ENCODE results near the gene GRIK4. TPM values are rescaled to one million over a fixed set of nuclear protein-coding genes. Genes with fewer than 3 reads are reported as not detected.

The GRIK4 gene
- total RNA-seq, 1 experiment from 2014 or later, result not detected

GRCh38 chr11:120467627-120468026, 43.9 kb upstream of the GRIK4 start:
- no peaks in the 10 kb centered on the region for H3K4me1 ChIP-seq (replicated peaks; ENCODE audit: insufficient read depth)
- peaks cover 3% of the 10 kb centered on the region; the same call in 1 of the 2 replicates for H3F3A ChIP-seq (ENCODE audit: insufficient read depth, low read depth)
- no peak overlapping the region for H2AFZ ChIP-seq
- H3K27ac ChIP-seq, result no peak overlapping the region
- H3K27me3 ChIP-seq (ENCODE audit: insufficient read depth, low read depth), result no peaks in the 10 kb centered on the region
- POLR2A ChIA-PET (ENCODE audit: unreplicated experiment), result no interaction called here
- DNase-seq, result no peak
- no peaks in the 10 kb centered on the region for H3K9me3 ChIP-seq (ENCODE audit: insufficient read depth, low read depth)
- no peak overlapping the region for H3K4me3 ChIP-seq
- H3K36me3 ChIP-seq (ENCODE audit: low read depth), result peaks cover 38% of the 10 kb centered on the region
- no peaks in the 10 kb centered on the region for H3K79me2 ChIP-seq (ENCODE audit: low read depth)
- no TSS peak for BruUV-seq (replicated peaks)
- CTCF ChIA-PET, result no interaction called here
- no peaks in the 10 kb centered on the region for H4K20me1 ChIP-seq (ENCODE audit: insufficient read depth)
- TF ChIP-seq EZH2 (IDR thresholded peaks at IDR 0.05; ENCODE audit: low read depth) (no peak), CTCF (conservative IDR thresholded peaks at IDR 0.05) (no peak)
- intact Hi-C loops (cut with micrococcal nuclease; ENCODE audit: unreplicated experiment), result no loop called here
- H3K4me2 ChIP-seq, result no peak overlapping the region
- no peaks in the 10 kb centered on the region for H3K9me2 ChIP-seq (ENCODE audit: insufficient read depth)

- no peaks in the 10 kb centered on the region for H3K27me3 ChIP-seq (ENCODE audit: insufficient read depth, low read depth)
- H3K9me3 ChIP-seq (ENCODE audit: insufficient read depth, low read depth), result no peaks in the 10 kb centered on the region
- no TSS peak for BruUV-seq (replicated peaks)
- H3K4me2 ChIP-seq, result no peak overlapping the region
- POLR2A ChIA-PET (ENCODE audit: unreplicated experiment), result no interaction called here
- H2AFZ ChIP-seq, result no peak overlapping the region
- H3F3A ChIP-seq (ENCODE audit: insufficient read depth, low read depth), result peaks cover 3% of the 10 kb centered on the region; the same call in 1 of the 2 replicates
- H3K27ac ChIP-seq, result no peak overlapping the region
- H4K20me1 ChIP-seq (ENCODE audit: insufficient read depth), result no peaks in the 10 kb centered on the region
- intact Hi-C loops (cut with micrococcal nuclease; ENCODE audit: unreplicated experiment), result no loop called here
- no peak for TF ChIP-seq EZH2 (IDR thresholded peaks at IDR 0.05; ENCODE audit: low read depth)
- TF ChIP-seq CTCF (conservative IDR thresholded peaks at IDR 0.05), result no peak
- no peaks in the 10 kb centered on the region for H3K79me2 ChIP-seq (ENCODE audit: low read depth)
- no peaks in the 10 kb centered on the region for H3K4me1 ChIP-seq (replicated peaks; ENCODE audit: insufficient read depth)
- DNase-seq, result no peak
- CTCF ChIA-PET, result no interaction called here
- H3K4me3 ChIP-seq, result no peak overlapping the region
- H3K36me3 ChIP-seq (ENCODE audit: low read depth), result peaks cover 40% of the 10 kb centered on the region
- no peaks in the 10 kb centered on the region for H3K9me2 ChIP-seq (ENCODE audit: insufficient read depth)
Observed at GRCh38 chr11:120471131-120471530, 40.4 kb upstream of the GRIK4 start.

GRCh38 chr11:120471994-120472393, 39.6 kb upstream of the GRIK4 start:
- Histone ChIP-seq H3K27me3 (ENCODE audit: insufficient read depth, low read depth) (no peaks in the 10 kb centered on the region), H3K4me3 (no peak overlapping the region), H3K79me2 (ENCODE audit: low read depth) (no peaks in the 10 kb centered on the region), H3K4me2 (no peak overlapping the region), H3K36me3 (ENCODE audit: low read depth) (peaks cover 37% of the 10 kb centered on the region), H3K9me2 (ENCODE audit: insufficient read depth) (no peaks in the 10 kb centered on the region), H3K9me3 (ENCODE audit: insufficient read depth, low read depth) (no peaks in the 10 kb centered on the region), H4K20me1 (ENCODE audit: insufficient read depth) (no peaks in the 10 kb centered on the region), H2AFZ (no peak overlapping the region), H3F3A (ENCODE audit: insufficient read depth, low read depth) (peaks cover 3% of the 10 kb centered on the region; the same call in 1 of the 2 replicates), H3K27ac (no peak overlapping the region), H3K4me1 (replicated peaks; ENCODE audit: insufficient read depth) (no peaks in the 10 kb centered on the region)
- ChIA-PET CTCF (no interaction called here), POLR2A (ENCODE audit: unreplicated experiment) (no interaction called here)
- TF ChIP-seq EZH2 (IDR thresholded peaks at IDR 0.05; ENCODE audit: low read depth) (no peak), CTCF (conservative IDR thresholded peaks at IDR 0.05) (no peak)
- no peak for DNase-seq
- no TSS peak for BruUV-seq (replicated peaks)
- intact Hi-C loops (cut with micrococcal nuclease; ENCODE audit: unreplicated experiment), result no loop called here
